ENCODE results near the gene RILP. TPM values are rescaled to one million over a fixed set of nuclear protein-coding genes. Genes with fewer than 3 reads are reported as not detected.

Gene RILP
- total RNA-seq, 1 experiment from 2014 or later = 7.7 TPM

- DNase-seq (ENCODE audit: low read depth) = no peak
These were observed 44.7 kb downstream of the RILP start for GRCh38 chr17:1604831-1605528.

GRCh38 chr17:1601571-1601970 lies 48.1 kb downstream of the RILP start:
- no peak for DNase-seq (ENCODE audit: low read depth)

- DNase-seq (ENCODE audit: low read depth) = no peak
These were observed 51.1 kb downstream of the RILP start for GRCh38 chr17:1598399-1599095.

GRCh38 chr17:1597861-1598342 lies 51.8 kb downstream of the RILP start:
- no peak for DNase-seq (ENCODE audit: low read depth)

Other genes with a start within 250 kb of the RILP start
- gene YWHAE, start 249.6 kb downstream of the RILP start, total RNA-seq (2014; rRNA removed; shearing (Covaris generic)) = 772 and 1,216 TPM in 2 replicates
- 118 and 126 TPM in 2 replicates for gene CRK, start 193.6 kb downstream of the RILP start, total RNA-seq (2014; rRNA removed; shearing (Covaris generic))
- gene MYO1C, start 157.2 kb downstream of the RILP start, total RNA-seq (2014; rRNA removed; shearing (Covaris generic)) = 55.9 and 57.2 TPM in 2 replicates
- 27.4 and 43.3 TPM in 2 replicates for gene INPP5K, start 133.3 kb downstream of the RILP start, total RNA-seq (2014; rRNA removed; shearing (Covaris generic))
- gene PITPNA, start 87.1 kb downstream of the RILP start, total RNA-seq (2014; rRNA removed; shearing (Covaris generic)) = 20.7 and 22.6 TPM in 2 replicates
- gene SLC43A2, start 21.0 kb downstream of the RILP start, total RNA-seq (2014; rRNA removed; shearing (Covaris generic)) = 11.5 and 11.9 TPM in 2 replicates
- 2.1 and 4.0 TPM in 2 replicates for gene SCARF1, start 4.1 kb downstream of the RILP start, total RNA-seq (2014; rRNA removed; shearing (Covaris generic))
- gene PRPF8, start 35.0 kb upstream of the RILP start, total RNA-seq (2014; rRNA removed; shearing (Covaris generic)) = 63.9 and 93.3 TPM in 2 replicates
- gene TLCD2, start 60.5 kb upstream of the RILP start, total RNA-seq (2014; rRNA removed; shearing (Covaris generic)) = 0.17 and 0.71 TPM in 2 replicates
- 16.5 and 16.7 TPM in 2 replicates for gene WDR81, start 74.8 kb upstream of the RILP start, total RNA-seq (2014; rRNA removed; shearing (Covaris generic))
- gene SERPINF2, start 93.0 kb upstream of the RILP start, total RNA-seq (2014; rRNA removed; shearing (Covaris generic)) = 0.06 and 0.80 TPM in 2 replicates
- 0.69 and 2.6 TPM in 2 replicates for gene SERPINF1, start 112.2 kb upstream of the RILP start, total RNA-seq (2014; rRNA removed; shearing (Covaris generic))
- gene SMYD4, start 180.0 kb upstream of the RILP start, total RNA-seq (2014; rRNA removed; shearing (Covaris generic)) = 10.1 and 11.0 TPM in 2 replicates
- gene RPA1, start 180.1 kb upstream of the RILP start, total RNA-seq (2014; rRNA removed; shearing (Covaris generic)) = 25.4 and 29.9 TPM in 2 replicates

Data from Daoy (cell line).